Liver (tissue), 2 donors: ENCODE results near the gene MARK1.

Experiments used
- EGR1 ChIP-seq, 2 donors: IDR thresholded peaks; 2 replicates each; pipeline ENCODE4 v1.6.1; 2016 to 2018; ENCODE audit warnings: antibody characterized with exemption in 2 of 2, low read depth in 2 of 2
- GABPA ChIP-seq, 2 donors: IDR thresholded peaks in 1 of 2; conservative IDR thresholded peaks in 1 of 2; 2 replicates each; pipeline ENCODE4 v1.6.1; 2016; ENCODE audit warnings: antibody characterized with exemption in 2 of 2, mild to moderate bottlenecking in 1 of 2, moderate library complexity in 1 of 2
- TAF1 ChIP-seq: conservative IDR thresholded peaks from 2 replicates; pipeline ENCODE4 v1.6.1; 2016; ENCODE audit warnings: antibody characterized with exemption, mild to moderate bottlenecking
- donor health status: healthy.

GRCh38 chr1:220673921-220674320 is 146.0 kb downstream of the MARK1 start:
- no peak for TF ChIP-seq GABPA (IDR thresholded peaks at IDR 0.05 in 1 of 2, conservative IDR thresholded peaks at IDR 0.05 in 1 of 2)
- TF ChIP-seq TAF1, result no peak
- no peak for TF ChIP-seq EGR1 (IDR thresholded peaks at IDR 0.05; ENCODE audit: low read depth in 2 of 2)
